Measurements from ENCODE around the gene CYTH3.
"Not testable (repeated sequence)": the region's sequence is repeated elsewhere in the genome, so short reads cannot be mapped to it uniquely, and the experiment has no call there.

Gene CYTH3

GRCh38 chr7:6299774-6300173, 27.4 kb upstream of the CYTH3 start:
- Histone ChIP-seq H3K27me3 (ENCODE audit: control insufficient read depth in 1 of 2, insufficient read depth in 2 of 2, low read length in 2 of 2) (no peaks in the 10 kb centered on the region), H3K9me3 (ENCODE audit: control insufficient read depth in 2 of 2, low read length in 2 of 2) (no peaks in the 10 kb centered on the region), H3K4me1 (ENCODE audit: control insufficient read depth, insufficient read depth, low read length) (no peaks in the 10 kb centered on the region), H3K27ac (ENCODE audit: low read length) (no peak overlapping the region), H3K4me3 (ENCODE audit: low read length in 2 of 2) (no peak overlapping the region), H3K9ac (ENCODE audit: low read length in 2 of 2) (no peak overlapping the region), H3K36me3 (ENCODE audit: control insufficient read depth in 2 of 2, insufficient read depth in 2 of 2, low read length in 2 of 2) (no peaks in the 10 kb centered on the region)

- H3K9me3 ChIP-seq (ENCODE audit: control insufficient read depth in 2 of 2, low read length in 2 of 2): no peaks in the 10 kb centered on the region
- H3K9ac ChIP-seq (ENCODE audit: low read length in 2 of 2): no peak overlapping the region
- H3K27me3 ChIP-seq (ENCODE audit: control insufficient read depth in 1 of 2, insufficient read depth in 2 of 2, low read length in 2 of 2): no peaks in the 10 kb centered on the region
- H3K36me3 ChIP-seq (ENCODE audit: control insufficient read depth in 2 of 2, insufficient read depth in 2 of 2, low read length in 2 of 2): no peaks in the 10 kb centered on the region
- no peak overlapping the region for H3K4me3 ChIP-seq (ENCODE audit: low read length in 2 of 2)
- no peaks in the 10 kb centered on the region for H3K4me1 ChIP-seq (ENCODE audit: control insufficient read depth, insufficient read depth, low read length)
- no peak overlapping the region for H3K27ac ChIP-seq (ENCODE audit: low read length)
Measured at GRCh38 chr7:6294839-6295238, 22.4 kb upstream of the CYTH3 start.

GRCh38 chr7:6293202-6293601, 20.8 kb upstream of the CYTH3 start:
- Histone ChIP-seq H3K9ac (ENCODE audit: low read length in 2 of 2) (no peak overlapping the region), H3K27ac (ENCODE audit: low read length) (no peak overlapping the region), H3K27me3 (ENCODE audit: control insufficient read depth in 1 of 2, insufficient read depth in 2 of 2, low read length in 2 of 2) (no peaks in the 10 kb centered on the region), H3K9me3 (ENCODE audit: control insufficient read depth in 2 of 2, low read length in 2 of 2) (no peaks in the 10 kb centered on the region), H3K4me1 (ENCODE audit: control insufficient read depth, insufficient read depth, low read length) (no peaks in the 10 kb centered on the region), H3K36me3 (ENCODE audit: control insufficient read depth in 2 of 2, insufficient read depth in 2 of 2, low read length in 2 of 2) (no peaks in the 10 kb centered on the region), H3K4me3 (ENCODE audit: low read length in 2 of 2) (no peak overlapping the region)

GRCh38 chr7:6291941-6292340, 19.5 kb upstream of the CYTH3 start:
- H3K4me3 ChIP-seq (ENCODE audit: low read length in 2 of 2); H3K4me1 ChIP-seq (ENCODE audit: control insufficient read depth, insufficient read depth, low read length); H3K27ac ChIP-seq (ENCODE audit: low read length); H3K36me3 ChIP-seq (ENCODE audit: control insufficient read depth in 2 of 2, insufficient read depth in 2 of 2, low read length in 2 of 2); H3K9ac ChIP-seq (ENCODE audit: low read length in 2 of 2); H3K9me3 ChIP-seq (ENCODE audit: control insufficient read depth in 2 of 2, low read length in 2 of 2); H3K27me3 ChIP-seq (ENCODE audit: control insufficient read depth in 1 of 2, insufficient read depth in 2 of 2, low read length in 2 of 2): not testable (repeated sequence)

- H3K9ac ChIP-seq (ENCODE audit: low read length in 2 of 2): no peak overlapping the region
- H3K4me3 ChIP-seq (ENCODE audit: low read length in 2 of 2): no peak overlapping the region
- no peaks in the 10 kb centered on the region for H3K4me1 ChIP-seq (ENCODE audit: control insufficient read depth, insufficient read depth, low read length)
- H3K27ac ChIP-seq (ENCODE audit: low read length): no peak overlapping the region
- H3K36me3 ChIP-seq (ENCODE audit: control insufficient read depth in 2 of 2, insufficient read depth in 2 of 2, low read length in 2 of 2): no peaks in the 10 kb centered on the region
- no peaks in the 10 kb centered on the region for H3K9me3 ChIP-seq (ENCODE audit: control insufficient read depth in 2 of 2, low read length in 2 of 2)
- no peaks in the 10 kb centered on the region for H3K27me3 ChIP-seq (ENCODE audit: control insufficient read depth in 1 of 2, insufficient read depth in 2 of 2, low read length in 2 of 2)
Measured at GRCh38 chr7:6291531-6291930, 19.1 kb upstream of the CYTH3 start.

GRCh38 chr7:6290319-6290741, 17.9 kb upstream of the CYTH3 start:
- Histone ChIP-seq H3K4me1 (ENCODE audit: control insufficient read depth, insufficient read depth, low read length) (no peaks in the 10 kb centered on the region), H3K9me3 (ENCODE audit: control insufficient read depth in 2 of 2, low read length in 2 of 2) (no peaks in the 10 kb centered on the region), H3K36me3 (ENCODE audit: control insufficient read depth in 2 of 2, insufficient read depth in 2 of 2, low read length in 2 of 2) (no peaks in the 10 kb centered on the region), H3K9ac (ENCODE audit: low read length in 2 of 2) (no peak overlapping the region), H3K27me3 (ENCODE audit: control insufficient read depth in 1 of 2, insufficient read depth in 2 of 2, low read length in 2 of 2) (no peaks in the 10 kb centered on the region), H3K27ac (ENCODE audit: low read length) (no peak overlapping the region), H3K4me3 (ENCODE audit: low read length in 2 of 2) (no peak overlapping the region)

- H3K4me3 ChIP-seq (ENCODE audit: low read length in 2 of 2): no peak overlapping the region
- H3K27ac ChIP-seq (ENCODE audit: low read length): no peak overlapping the region
- H3K27me3 ChIP-seq (ENCODE audit: control insufficient read depth in 1 of 2, insufficient read depth in 2 of 2, low read length in 2 of 2): no peaks in the 10 kb centered on the region
- no peaks in the 10 kb centered on the region for H3K36me3 ChIP-seq (ENCODE audit: control insufficient read depth in 2 of 2, insufficient read depth in 2 of 2, low read length in 2 of 2)
- no peak overlapping the region for H3K9ac ChIP-seq (ENCODE audit: low read length in 2 of 2)
- no peaks in the 10 kb centered on the region for H3K4me1 ChIP-seq (ENCODE audit: control insufficient read depth, insufficient read depth, low read length)
- H3K9me3 ChIP-seq (ENCODE audit: control insufficient read depth in 2 of 2, low read length in 2 of 2): no peaks in the 10 kb centered on the region
Measured at GRCh38 chr7:6288270-6288860, 15.9 kb upstream of the CYTH3 start.

GRCh38 chr7:6286486-6286885, 14.1 kb upstream of the CYTH3 start:
- Histone ChIP-seq H3K36me3 (ENCODE audit: control insufficient read depth in 2 of 2, insufficient read depth in 2 of 2, low read length in 2 of 2) (no peaks in the 10 kb centered on the region), H3K9me3 (ENCODE audit: control insufficient read depth in 2 of 2, low read length in 2 of 2) (no peaks in the 10 kb centered on the region), H3K27me3 (ENCODE audit: control insufficient read depth in 1 of 2, insufficient read depth in 2 of 2, low read length in 2 of 2) (no peaks in the 10 kb centered on the region), H3K4me1 (ENCODE audit: control insufficient read depth, insufficient read depth, low read length) (no peaks in the 10 kb centered on the region), H3K4me3 (ENCODE audit: low read length in 2 of 2) (no peak overlapping the region), H3K9ac (ENCODE audit: low read length in 2 of 2) (no peak overlapping the region), H3K27ac (ENCODE audit: low read length) (no peak overlapping the region)

GRCh38 chr7:6284461-6285360, 12.3 kb upstream of the CYTH3 start:
- H3K27ac ChIP-seq (ENCODE audit: low read length): no peak overlapping the region
- no peak overlapping the region for H3K9ac ChIP-seq (ENCODE audit: low read length in 2 of 2)
- H3K9me3 ChIP-seq (ENCODE audit: control insufficient read depth in 2 of 2, low read length in 2 of 2): no peaks in the 10 kb centered on the region
- no peaks in the 10 kb centered on the region for H3K27me3 ChIP-seq (ENCODE audit: control insufficient read depth in 1 of 2, insufficient read depth in 2 of 2, low read length in 2 of 2)
- no peaks in the 10 kb centered on the region for H3K4me1 ChIP-seq (ENCODE audit: control insufficient read depth, insufficient read depth, low read length)
- H3K36me3 ChIP-seq (ENCODE audit: control insufficient read depth in 2 of 2, insufficient read depth in 2 of 2, low read length in 2 of 2): no peaks in the 10 kb centered on the region
- H3K4me3 ChIP-seq (ENCODE audit: low read length in 2 of 2): no peak overlapping the region

- Histone ChIP-seq H3K4me1 (ENCODE audit: control insufficient read depth, insufficient read depth, low read length) (no peaks in the 10 kb centered on the region), H3K36me3 (ENCODE audit: control insufficient read depth in 2 of 2, insufficient read depth in 2 of 2, low read length in 2 of 2) (no peaks in the 10 kb centered on the region), H3K4me3 (ENCODE audit: low read length in 2 of 2) (no peak overlapping the region), H3K9ac (ENCODE audit: low read length in 2 of 2) (no peak overlapping the region), H3K9me3 (ENCODE audit: control insufficient read depth in 2 of 2, low read length in 2 of 2) (no peaks in the 10 kb centered on the region), H3K27ac (ENCODE audit: low read length) (no peak overlapping the region), H3K27me3 (ENCODE audit: control insufficient read depth in 1 of 2, insufficient read depth in 2 of 2, low read length in 2 of 2) (no peaks in the 10 kb centered on the region)
Measured at GRCh38 chr7:6284055-6284400, 11.6 kb upstream of the CYTH3 start.

GRCh38 chr7:6283391-6284054, 11.1 kb upstream of the CYTH3 start:
- not testable (repeated sequence) for H3K27me3 ChIP-seq (ENCODE audit: control insufficient read depth in 1 of 2, insufficient read depth in 2 of 2, low read length in 2 of 2); H3K36me3 ChIP-seq (ENCODE audit: control insufficient read depth in 2 of 2, insufficient read depth in 2 of 2, low read length in 2 of 2); H3K27ac ChIP-seq (ENCODE audit: low read length); H3K4me3 ChIP-seq (ENCODE audit: low read length in 2 of 2); H3K9me3 ChIP-seq (ENCODE audit: control insufficient read depth in 2 of 2, low read length in 2 of 2); H3K4me1 ChIP-seq (ENCODE audit: control insufficient read depth, insufficient read depth, low read length); H3K9ac ChIP-seq (ENCODE audit: low read length in 2 of 2)

Measured in stomach smooth muscle (tissue), 2 donors.